GM19025 (cell line): ENCODE measurements around the gene MIX23.

Source experiments
- ATAC-seq: cut with Tn5 transposase; IDR thresholded peaks from one replicate; pipeline ENCODE4 v1.9.1; 2021; ENCODE audit warnings: mild to moderate bottlenecking, low read depth, moderate library complexity; ENCODE audit not compliant: unreplicated experiment

Gene MIX23

GRCh38 chr3:122353215-122353614, 29.8 kb downstream of the MIX23 start:
- ATAC-seq, result no peak

- ATAC-seq, result no peak
Observed at GRCh38 chr3:122351612-122352011, 31.4 kb downstream of the MIX23 start.

GRCh38 chr3:122350814-122351418, 32.1 kb downstream of the MIX23 start:
- no peak for ATAC-seq

GRCh38 chr3:122349171-122349570, 33.9 kb downstream of the MIX23 start:
- ATAC-seq, result no peak

GRCh38 chr3:122343654-122344053, 39.4 kb downstream of the MIX23 start:
- ATAC-seq, result no peak

GRCh38 chr3:122342803-122343202, 40.2 kb downstream of the MIX23 start:
- ATAC-seq, result no peak

- no peak for ATAC-seq
Observed at GRCh38 chr3:122332551-122332950, 50.5 kb downstream of the MIX23 start.

- no peak for ATAC-seq
Observed at GRCh38 chr3:122331886-122332285, 51.1 kb downstream of the MIX23 start.

- no peak for ATAC-seq
Observed at GRCh38 chr3:122325769-122326168, 57.3 kb downstream of the MIX23 start.

GRCh38 chr3:122324871-122325323, 58.1 kb downstream of the MIX23 start, which contains the start of gene CSTA:
Gene CSTA, plus strand, starts transcription at chr3:122325248. Its CDS starts 45 bp downstream, at chr3:122325293.
- ATAC-seq, result no peak

- peak; percentile 84 for ATAC-seq
Observed at GRCh38 chr3:122322095-122323075, 60.6 kb downstream of the MIX23 start.

- ATAC-seq, result no peak
Observed at GRCh38 chr3:122318620-122319019, 64.4 kb downstream of the MIX23 start.

- no peak for ATAC-seq
Observed at GRCh38 chr3:122316368-122316767, 66.7 kb downstream of the MIX23 start.

GRCh38 chr3:122315619-122316018, 67.4 kb downstream of the MIX23 start:
- no peak for ATAC-seq

- no peak for ATAC-seq
Observed at GRCh38 chr3:122314228-122314876, 68.7 kb downstream of the MIX23 start.

- ATAC-seq, result no peak
Observed at GRCh38 chr3:122313281-122313680, 69.8 kb downstream of the MIX23 start.

GRCh38 chr3:122312826-122313225, 70.2 kb downstream of the MIX23 start:
- no peak for ATAC-seq

GRCh38 chr3:122310361-122310760, 72.7 kb downstream of the MIX23 start:
- ATAC-seq, result no peak
